A549 (cell line): Measurements from ENCODE around the gene ATP1A4. TPM values are rescaled to one million over a fixed set of nuclear protein-coding genes. Genes with fewer than 3 reads are reported as not detected.

Experiments
- ATAC-seq, 2 experiments: fragments of 200-7000 bp in 1 of 2; fragments of >200 bp in 1 of 2; cut with Nextera tagmentation in 1 of 2; cut with Tn5 transposase in 1 of 2; 3 replicates each; pipeline versions ENCODE4 v1.8.0 to v1.9.1; 2018 to 2020; ENCODE audit warnings: mild to moderate bottlenecking in 1 of 2, moderate library complexity in 1 of 2
- CTCF ChIA-PET: fragments of 300-600 bp; sonication (Branson Sonifier 250); formaldehyde crosslinking; extraction: SDS; loops from one replicate; lab custom pipeline; 2021; ENCODE audit warnings: antibody characterized with exemption, inconsistent platforms; lab: Yijun Ruan, JAX
- POLR2A ChIA-PET: fragments of 350-600 bp; formaldehyde crosslinking; extraction: SDS; loops from one replicate; lab custom pipeline; 2021; ENCODE audit warnings: antibody characterized with exemption, inconsistent platforms; lab: Yijun Ruan, JAX
- DNase-seq, 2 experiments: peaks; one replicate each; pipeline versions ENCODE4 v3.0.0 to v3.0.0-alpha.2; 2011 to 2016; ENCODE audit warnings: low read depth in 1 of 2, low spot score in 1 of 2
- FAIRE-seq: peaks from 2 replicates; lab custom pipeline; 2011; peaks lifted over from hg19 to GRCh38; lab: Jason Lieb, UNC
- H3K27ac ChIP-seq, 2 experiments: fragments of >200 bp; sonication (Bioruptor Twin); formaldehyde crosslinking; 3 replicates each; pipeline ENCODE4 v1.5.1; 2016 to 2017
- H3K4me1 ChIP-seq: fragments of >200 bp; sonication (Bioruptor Twin); formaldehyde crosslinking; 3 replicates; pipeline ENCODE4 v1.6.1; 2016
- H3K4me2 ChIP-seq: fragments of >200 bp; sonication (Bioruptor Twin); formaldehyde crosslinking; 3 replicates; pipeline ENCODE4 v1.6.1; 2016
- H3K4me3 ChIP-seq: fragments of >200 bp; sonication (Bioruptor Twin); formaldehyde crosslinking; 3 replicates; pipeline ENCODE4 v1.5.1; 2016
- H3K9me3 ChIP-seq: fragments of >200 bp; sonication (Bioruptor Twin); formaldehyde crosslinking; 3 replicates; pipeline ENCODE4 v1.6.1; 2016
- FOSL2 ChIP-seq, 2 experiments: fragments of 450-650 bp in 1 of 2; fragments of >200 bp in 1 of 2; sonication (Bioruptor Twin) in 1 of 2; formaldehyde crosslinking; IDR thresholded peaks; 2 replicates each; pipeline versions ENCODE4 v1.5.0 to v1.6.1; 2016 to 2020; ENCODE audit warnings: mild to moderate bottlenecking in 1 of 2, moderate library complexity in 1 of 2
- FOXS1 ChIP-seq: fragments of 250-450 bp; sonication (Bioruptor Pico); IDR thresholded peaks from 2 replicates; pipeline ENCODE4 v1.5.0; 2020; ENCODE audit warnings: mild to moderate bottlenecking, moderate library complexity
- HDAC2 ChIP-seq: fragments of 200-600 bp; sonication (generic); IDR thresholded peaks from 2 replicates; pipeline ENCODE4 v1.6.1; 2016
- HEYL ChIP-seq: fragments of 250-450 bp; sonication (Bioruptor Pico); IDR thresholded peaks from 2 replicates; pipeline ENCODE4 v1.8.0; 2021; ENCODE audit warnings: mild to moderate bottlenecking, moderate library complexity
- HOXA7 ChIP-seq: fragments of 250-450 bp; sonication (Bioruptor Pico); IDR thresholded peaks from 2 replicates; pipeline ENCODE4 v1.5.0; 2020; ENCODE audit warnings: mild to moderate bottlenecking, moderate library complexity
- JUN ChIP-seq, 2 experiments: fragments of >200 bp; sonication (Bioruptor Twin); formaldehyde crosslinking; IDR thresholded peaks; 2 replicates in 1 of 2; 3 replicates in 1 of 2; pipeline ENCODE4 v1.6.1; 2016 to 2017
- KDM1A ChIP-seq: fragments of 200-600 bp; sonication (generic); IDR thresholded peaks from 2 replicates; pipeline ENCODE4 v1.6.1; 2016; ENCODE audit warnings: low read depth, mild to moderate bottlenecking
- MAFK ChIP-seq: fragments of 450-650 bp; IDR thresholded peaks from 2 replicates; pipeline ENCODE4 v1.6.1; 2014; ENCODE audit not compliant: partially characterized antibody
- MAZ ChIP-seq: fragments of 150-350 bp; IDR thresholded peaks from 2 replicates; pipeline ENCODE4 v1.6.1; 2014; ENCODE audit warnings: antibody characterized with exemption, low read depth, low read length, borderline replicate concordance
- NFE2L2 ChIP-seq: fragments of 150-350 bp; conservative IDR thresholded peaks from 2 replicates; pipeline ENCODE4 v1.6.1; 2014; ENCODE audit warnings: low read length
- RFX5 ChIP-seq: fragments of 450-650 bp; IDR thresholded peaks from 2 replicates; pipeline ENCODE4 v1.7.1; 2014; ENCODE audit warnings: antibody characterized with exemption, mild to moderate bottlenecking, moderate library complexity
- TFCP2L1 ChIP-seq: fragments of 250-450 bp; sonication (Bioruptor Pico); IDR thresholded peaks from 2 replicates; pipeline ENCODE4 v1.5.0; 2021; ENCODE audit warnings: mild to moderate bottlenecking
- TP53 ChIP-seq: fragments of 250-450 bp; sonication (Bioruptor Pico); IDR thresholded peaks from 2 replicates; pipeline ENCODE4 v1.5.0; 2021; ENCODE audit warnings: mild to moderate bottlenecking, moderate library complexity
- ZNF302 ChIP-seq: fragments of 250-450 bp; sonication (Bioruptor Pico); IDR thresholded peaks from 2 replicates; pipeline ENCODE4 v1.9.0; 2021; ENCODE audit warnings: inconsistent platforms, mild to moderate bottlenecking, moderate library complexity
- ZSCAN20 ChIP-seq: fragments of 250-450 bp; sonication (Bioruptor Pico); IDR thresholded peaks from 2 replicates; pipeline ENCODE4 v1.8.0; 2022; ENCODE audit warnings: mild to moderate bottlenecking, moderate library complexity
- WGBS: methylation state at CpG from one replicate; pipeline ENCODE4 v1.1.6; 2017; ENCODE audit errors: missing lambda C conversion rate; 5-methylcytosine and 5-hydroxymethylcytosine counted together
- polyA plus RNA-seq, 4 experiments: library from polyadenylated mRNA; depleted of rRNA in 3 of 4; stranded (reverse); fragments of >200 nt; fragmentation: RNase III in 1 of 4; extraction: RNeasy Plus Mini Kit Qiagen cat#74134 plus additional on column Dnase treatment in 1 of 4; gene quantifications; 2 replicates in 3 of 4; 3 replicates in 1 of 4; pipeline ENCODE4 v1.2.3, GENCODE V29; 2011 to 2017
- TF ChIP-seq, protein P1 (sequence below): fragments of >200 bp; sonication (Bioruptor Twin); formaldehyde crosslinking; IDR thresholded peaks from 3 replicates; pipeline ENCODE4 v1.5.1; 2016
- TF ChIP-seq, protein P2 (sequence below): fragments of 150-350 bp; IDR thresholded peaks from 2 replicates; pipeline ENCODE4 v1.6.1; 2014; ENCODE audit warnings: low read depth, mild to moderate bottlenecking, low read length
- TF ChIP-seq, protein P3 (sequence below): fragments of 250-450 bp; sonication (Bioruptor Pico); IDR thresholded peaks from 2 replicates; pipeline ENCODE4 v1.5.0; 2020; ENCODE audit warnings: low read depth, mild to moderate bottlenecking, moderate library complexity
- TF ChIP-seq, protein P4 (sequence below): IDR thresholded peaks from 2 replicates; pipeline ENCODE4 v1.6.1; 2012

The ATP1A4 gene
- polyA plus RNA-seq, 2 of the 4 experiments (the other 2 are of a cell fraction): not detected

DNA sequence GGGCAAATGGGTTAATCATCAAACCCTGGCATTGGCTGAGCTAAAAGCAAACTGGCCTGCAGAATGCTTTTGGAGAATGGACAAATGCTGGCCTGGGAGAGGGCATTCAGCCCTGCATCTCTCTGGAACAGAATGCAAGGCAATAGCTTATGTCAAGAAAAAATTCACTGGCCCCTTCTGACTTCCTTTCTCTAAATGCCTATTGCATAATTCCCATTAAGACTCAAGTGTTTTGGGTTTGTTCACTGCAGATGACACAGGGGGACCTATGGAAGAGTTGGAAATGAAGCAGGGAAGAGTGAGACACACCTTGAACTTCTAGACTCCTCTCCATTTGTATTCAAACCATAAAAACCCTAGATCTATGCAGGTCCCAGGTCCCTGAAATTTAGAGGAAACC lies 69.7 kb downstream of the ATP1A4 start:
- FAIRE-seq: no peak
- no peak overlapping the region for H3K27ac ChIP-seq
- H3K4me1 ChIP-seq: peaks cover 19% of the 10 kb centered on the region; the same call in 2 of the 3 replicates
- no peak for TF ChIP-seq TFCP2L1 (CRISPR knock-in tag)
- TF ChIP-seq FOXS1 (CRISPR knock-in tag): no peak
- DNase-seq: no peak
- no peak overlapping the region for H3K4me2 ChIP-seq
- CTCF ChIA-PET: interaction anchor here (0.7 to 7.1 kb wide), 14 partner anchors 10 to 136 kb away, joined by 3 to 128 read pairs (median 10); partner anchors contain the start of genes CASQ1, DCAF8, IGSF8 and PEA15
- no peak overlapping the region for H3K4me3 ChIP-seq
- ATAC-seq: no peak
- H3K9me3 ChIP-seq: no peaks in the 10 kb centered on the region
- POLR2A ChIA-PET: interaction anchor here (0.7 to 1.0 kb wide), 2 partner anchors 16 to 25 kb away, joined by 3 to 14 read pairs; no protein-coding TSS in a partner anchor

DNA sequence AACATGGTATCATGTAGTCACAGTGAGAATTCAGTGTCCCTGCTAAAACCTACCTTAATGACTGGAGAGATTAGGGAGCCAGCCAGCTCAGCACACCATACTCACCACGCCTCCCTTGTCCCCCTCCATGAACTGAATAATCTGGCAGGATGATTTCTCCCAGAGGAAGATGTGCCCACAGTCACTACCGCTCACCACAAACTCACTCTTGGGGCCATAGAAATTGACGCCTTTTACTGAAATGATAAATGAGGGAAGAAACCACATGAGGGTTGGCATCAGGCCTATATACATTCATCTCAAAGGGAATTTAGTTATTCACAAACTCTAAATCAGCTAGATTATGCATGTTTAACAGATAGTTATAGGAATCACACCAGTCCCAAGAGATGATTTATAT lies 71.1 kb downstream of the ATP1A4 start:
- FAIRE-seq (no peak), DNase-seq (no peak), ATAC-seq (no peak)
- H3K4me3 ChIP-seq: no peak overlapping the region
- ChIA-PET POLR2A (no interaction called here), CTCF (interaction anchor here (0.6 to 7.1 kb wide), 5 partner anchors 12 to 119 kb away, joined by 3 to 128 read pairs (median 3); partner anchors contain the start of gene CASQ1)
- no peaks in the 10 kb centered on the region for H3K9me3 ChIP-seq
- H3K27ac ChIP-seq: no peak overlapping the region
- no peak overlapping the region for H3K4me2 ChIP-seq
- 83% methylated on average over 3 of the region's 3 CpGs for WGBS
- H3K4me1 ChIP-seq: peaks cover 10% of the 10 kb centered on the region; the same call in 1 of the 3 replicates
- no peak for TF ChIP-seq NFE2L2

DNA sequence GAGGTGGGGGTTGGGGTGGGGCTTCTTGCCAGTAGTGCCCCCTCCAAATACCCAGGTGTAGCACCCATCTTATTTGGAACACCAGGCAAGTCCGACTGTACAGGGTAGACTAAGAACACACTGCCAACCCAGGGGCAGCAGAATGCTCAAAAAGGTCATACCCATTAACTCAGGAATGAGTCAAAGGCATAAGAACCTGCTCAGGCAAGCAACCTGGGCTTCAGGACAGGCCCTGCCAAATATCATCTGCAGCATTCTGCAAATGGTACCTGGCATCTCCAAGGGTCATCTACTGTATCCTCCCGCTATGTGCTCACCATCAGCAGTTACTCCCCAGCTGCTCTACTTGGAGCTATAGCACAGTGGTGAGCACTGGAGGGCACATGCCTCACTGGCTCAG lies 73.2 kb downstream of the ATP1A4 start:
- Histone ChIP-seq H3K4me3 (no peak overlapping the region), H3K27ac (no peak overlapping the region), H3K9me3 (no peaks in the 10 kb centered on the region), H3K4me2 (no peak overlapping the region), H3K4me1 (no peaks in the 10 kb centered on the region; the same call in 2 of the 3 replicates)
- no peak for FAIRE-seq
- POLR2A ChIA-PET: no interaction called here
- DNase-seq: no peak
- no peak for TF ChIP-seq ZNF302 (CRISPR knock-in tag)
- TF ChIP-seq HOXA7 (CRISPR knock-in tag): no peak
- no peak for TF ChIP-seq HDAC2
- TF ChIP-seq, protein P1, sequence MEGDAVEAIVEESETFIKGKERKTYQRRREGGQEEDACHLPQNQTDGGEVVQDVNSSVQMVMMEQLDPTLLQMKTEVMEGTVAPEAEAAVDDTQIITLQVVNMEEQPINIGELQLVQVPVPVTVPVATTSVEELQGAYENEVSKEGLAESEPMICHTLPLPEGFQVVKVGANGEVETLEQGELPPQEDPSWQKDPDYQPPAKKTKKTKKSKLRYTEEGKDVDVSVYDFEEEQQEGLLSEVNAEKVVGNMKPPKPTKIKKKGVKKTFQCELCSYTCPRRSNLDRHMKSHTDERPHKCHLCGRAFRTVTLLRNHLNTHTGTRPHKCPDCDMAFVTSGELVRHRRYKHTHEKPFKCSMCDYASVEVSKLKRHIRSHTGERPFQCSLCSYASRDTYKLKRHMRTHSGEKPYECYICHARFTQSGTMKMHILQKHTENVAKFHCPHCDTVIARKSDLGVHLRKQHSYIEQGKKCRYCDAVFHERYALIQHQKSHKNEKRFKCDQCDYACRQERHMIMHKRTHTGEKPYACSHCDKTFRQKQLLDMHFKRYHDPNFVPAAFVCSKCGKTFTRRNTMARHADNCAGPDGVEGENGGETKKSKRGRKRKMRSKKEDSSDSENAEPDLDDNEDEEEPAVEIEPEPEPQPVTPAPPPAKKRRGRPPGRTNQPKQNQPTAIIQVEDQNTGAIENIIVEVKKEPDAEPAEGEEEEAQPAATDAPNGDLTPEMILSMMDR: no peak
- no peak for TF ChIP-seq RFX5
- no peak for TF ChIP-seq MAZ
- no peak for TF ChIP-seq FOXS1 (CRISPR knock-in tag)
- TF ChIP-seq MAFK: no peak
- TF ChIP-seq JUN (IDR thresholded peaks at IDR 0.05): no peak
- CTCF ChIA-PET: interaction anchor here (1.1 to 5.4 kb wide), 6 partner anchors 11 to 179 kb away, joined by 4 to 26 read pairs (median 14); no protein-coding TSS in a partner anchor
- 85% methylated on average over 2 of the region's 2 CpGs for WGBS
- ATAC-seq: 0 out of 6 replicates have a peak, but pooled peaks of 1 of the 2 experiments have one; percentile 10

DNA sequence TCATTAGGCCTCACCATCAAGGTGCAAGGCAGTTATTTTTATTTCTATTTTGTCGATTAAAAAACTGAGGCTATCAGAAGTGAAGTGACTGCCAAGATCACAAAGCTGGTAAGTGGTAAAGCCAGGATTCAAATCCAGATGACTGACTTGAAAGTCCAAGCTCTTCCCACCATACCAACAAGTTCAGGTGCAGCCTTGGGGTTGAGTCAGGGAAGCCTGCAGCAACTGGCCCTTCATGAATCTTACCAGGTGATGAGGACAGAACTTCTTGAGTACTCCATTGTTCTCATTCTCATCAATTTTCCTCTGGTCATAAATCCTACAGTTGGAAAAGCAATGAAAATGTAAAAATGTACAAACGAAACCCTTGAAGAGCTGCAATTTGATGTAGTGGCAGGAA lies 73.9 kb downstream of the ATP1A4 start:
- TF ChIP-seq ZSCAN20 (CRISPR knock-in tag) (no peak), FOSL2 (IDR thresholded peaks at IDR 0.05) (no peak), FOSL2 (CRISPR knock-in tag; IDR thresholded peaks at IDR 0.05) (no peak)
- no peaks in the 10 kb centered on the region for H3K4me1 ChIP-seq
- ChIA-PET CTCF (interaction anchor here (1.1 to 5.4 kb wide), 10 partner anchors 10 to 179 kb away, joined by 3 to 26 read pairs (median 8); no protein-coding TSS in a partner anchor), POLR2A (interaction anchor here (0.5 kb wide), 1 partner anchor 35 kb away, joined by 4 read pairs; the partner anchor contains the start of gene CASQ1)
- H3K27ac ChIP-seq: no peak overlapping the region
- no peak for FAIRE-seq
- WGBS: 61% methylated on average over 2 of the region's 2 CpGs
- no peaks in the 10 kb centered on the region for H3K9me3 ChIP-seq
- no peak overlapping the region for H3K4me3 ChIP-seq
- no peak for ATAC-seq
- DNase-seq: no peak
- H3K4me2 ChIP-seq: no peak overlapping the region

DNA sequence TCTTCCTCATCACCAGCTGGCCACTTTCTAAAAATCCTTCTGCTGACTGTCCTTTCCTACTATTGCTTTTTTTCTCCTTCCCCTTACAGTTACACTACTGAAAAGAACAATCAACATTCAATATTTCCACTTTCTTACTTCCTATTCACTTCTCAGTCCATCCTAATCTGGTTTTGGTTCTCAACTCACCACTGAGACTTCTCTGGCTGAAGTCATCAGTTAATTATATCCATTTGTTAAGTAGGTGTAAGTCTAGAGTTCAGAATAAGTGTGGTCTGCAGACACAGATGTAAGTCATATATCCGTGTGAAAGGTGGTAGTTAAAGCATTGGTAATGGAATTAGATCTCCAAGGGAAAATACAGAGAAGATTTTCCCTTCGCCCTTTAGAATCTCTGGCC lies 75.2 kb downstream of the ATP1A4 start:
- FAIRE-seq: no peak
- TF ChIP-seq, protein P2, sequence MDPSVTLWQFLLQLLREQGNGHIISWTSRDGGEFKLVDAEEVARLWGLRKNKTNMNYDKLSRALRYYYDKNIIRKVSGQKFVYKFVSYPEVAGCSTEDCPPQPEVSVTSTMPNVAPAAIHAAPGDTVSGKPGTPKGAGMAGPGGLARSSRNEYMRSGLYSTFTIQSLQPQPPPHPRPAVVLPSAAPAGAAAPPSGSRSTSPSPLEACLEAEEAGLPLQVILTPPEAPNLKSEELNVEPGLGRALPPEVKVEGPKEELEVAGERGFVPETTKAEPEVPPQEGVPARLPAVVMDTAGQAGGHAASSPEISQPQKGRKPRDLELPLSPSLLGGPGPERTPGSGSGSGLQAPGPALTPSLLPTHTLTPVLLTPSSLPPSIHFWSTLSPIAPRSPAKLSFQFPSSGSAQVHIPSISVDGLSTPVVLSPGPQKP: no peak
- TF ChIP-seq KDM1A (no peak), HEYL (CRISPR knock-in tag) (no peak), TP53 (CRISPR knock-in tag) (no peak), TFCP2L1 (CRISPR knock-in tag) (no peak)
- TF ChIP-seq, protein P3, sequence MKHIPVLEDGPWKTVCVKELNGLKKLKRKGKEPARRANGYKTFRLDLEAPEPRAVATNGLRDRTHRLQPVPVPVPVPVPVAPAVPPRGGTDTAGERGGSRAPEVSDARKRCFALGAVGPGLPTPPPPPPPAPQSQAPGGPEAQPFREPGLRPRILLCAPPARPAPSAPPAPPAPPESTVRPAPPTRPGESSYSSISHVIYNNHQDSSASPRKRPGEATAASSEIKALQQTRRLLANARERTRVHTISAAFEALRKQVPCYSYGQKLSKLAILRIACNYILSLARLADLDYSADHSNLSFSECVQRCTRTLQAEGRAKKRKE (CRISPR knock-in tag): no peak
- TF ChIP-seq, protein P4, sequence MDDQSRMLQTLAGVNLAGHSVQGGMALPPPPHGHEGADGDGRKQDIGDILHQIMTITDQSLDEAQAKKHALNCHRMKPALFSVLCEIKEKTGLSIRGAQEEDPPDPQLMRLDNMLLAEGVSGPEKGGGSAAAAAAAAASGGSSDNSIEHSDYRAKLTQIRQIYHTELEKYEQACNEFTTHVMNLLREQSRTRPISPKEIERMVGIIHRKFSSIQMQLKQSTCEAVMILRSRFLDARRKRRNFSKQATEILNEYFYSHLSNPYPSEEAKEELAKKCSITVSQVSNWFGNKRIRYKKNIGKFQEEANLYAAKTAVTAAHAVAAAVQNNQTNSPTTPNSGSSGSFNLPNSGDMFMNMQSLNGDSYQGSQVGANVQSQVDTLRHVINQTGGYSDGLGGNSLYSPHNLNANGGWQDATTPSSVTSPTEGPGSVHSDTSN: no peak

More for the DNA sequence above, 75.2 kb downstream of the ATP1A4 start:
- Histone ChIP-seq H3K9me3 (no peaks in the 10 kb centered on the region), H3K27ac (no peak overlapping the region), H3K4me1 (no peaks in the 10 kb centered on the region), H3K4me3 (no peak overlapping the region), H3K4me2 (no peak overlapping the region)
- no peak for ATAC-seq
- ChIA-PET CTCF (interaction anchor here (1.1 to 5.4 kb wide), 7 partner anchors 13 to 141 kb away, joined by 3 to 26 read pairs (median 9); no protein-coding TSS in a partner anchor), POLR2A (interaction anchor here (0.9 kb wide), 1 partner anchor 36 kb away, joined by 3 read pairs; the partner anchor contains the start of gene DCAF8)
- no peak for DNase-seq
- WGBS: 82% methylated on average over 2 of the region's 2 CpGs
